Keratinocyte (primary cell): ENCODE measurements around the gene BRD3OS. TPM values are rescaled to one million over a fixed set of nuclear protein-coding genes. Genes with fewer than 3 reads are reported as not detected.

Experiments used
- DNase-seq: peaks from one replicate; pipeline ENCODE4 v3.0.0-alpha.2; 2011; ENCODE audit warnings: low read depth, missing footprints, low spot score
- FAIRE-seq: peaks from 2 replicates; lab custom pipeline; 2011; peaks lifted over from hg19 to GRCh38; lab: Jason Lieb, UNC
- H2AFZ ChIP-seq: 2 replicates; pipeline ENCODE4 v1.6.0; 2012; ENCODE audit warnings: low read length, control low read depth, inconsistent platforms; ENCODE audit not compliant: control insufficient read depth
- H3K27ac ChIP-seq: 2 replicates; pipeline ENCODE4 v1.5.1; 2011; ENCODE audit warnings: low read length; ENCODE audit not compliant: control insufficient read depth, insufficient read depth
- H3K27me3 ChIP-seq: 3 replicates; pipeline ENCODE4 v1.6.0; 2011; ENCODE audit warnings: low read length; ENCODE audit not compliant: control insufficient read depth, insufficient read depth; ENCODE audit errors: extremely low read depth
- H3K36me3 ChIP-seq, 2 experiments: 2 replicates in 1 of 2; 3 replicates in 1 of 2; pipeline ENCODE4 v1.5.1; 2011; ENCODE audit warnings: low read length in 2 of 2, mild to moderate bottlenecking in 1 of 2; ENCODE audit not compliant: control insufficient read depth in 2 of 2, insufficient read depth in 2 of 2; ENCODE audit errors: extremely low read depth in 1 of 2
- H3K4me1 ChIP-seq: 3 replicates; pipeline ENCODE4 v1.5.1; 2011; ENCODE audit warnings: low read length; ENCODE audit not compliant: control insufficient read depth, insufficient read depth; ENCODE audit errors: extremely low read depth
- H3K4me2 ChIP-seq: 3 replicates; pipeline ENCODE4 v1.6.0; 2011; ENCODE audit warnings: low read depth, low read length; ENCODE audit not compliant: control insufficient read depth, insufficient read depth; ENCODE audit errors: extremely low read depth
- H3K4me3 ChIP-seq, 3 experiments: fragments of 200-600 bp in 1 of 3; sonication (generic) in 1 of 3; 2 replicates in 2 of 3; 3 replicates in 1 of 3; pipeline ENCODE4 v1.5.1; 2011 to 2016; ENCODE audit warnings: low read length in 3 of 3, mild to moderate bottlenecking in 3 of 3, control low read depth in 2 of 3, inconsistent platforms in 1 of 3, low read depth in 1 of 3, mixed read lengths in 1 of 3, mixed run types in 1 of 3, moderate library complexity in 1 of 3; ENCODE audit not compliant: control insufficient read depth in 2 of 3, insufficient read depth in 2 of 3; ENCODE audit errors: extremely low read depth in 1 of 3
- H3K79me2 ChIP-seq: 2 replicates; pipeline ENCODE4 v1.6.0; 2012; ENCODE audit warnings: low read length; ENCODE audit not compliant: control insufficient read depth, insufficient read depth
- H3K9ac ChIP-seq: 3 replicates; pipeline ENCODE4 v1.6.0; 2011; ENCODE audit warnings: low read length; ENCODE audit not compliant: control insufficient read depth, insufficient read depth; ENCODE audit errors: extremely low read depth
- H3K9me1 ChIP-seq: 3 replicates; pipeline ENCODE4 v1.6.0; 2011; ENCODE audit warnings: low read length; ENCODE audit not compliant: control insufficient read depth, insufficient read depth; ENCODE audit errors: extremely low read depth
- H3K9me3 ChIP-seq: 2 replicates; pipeline ENCODE4 v1.5.1; 2012; ENCODE audit warnings: low read depth, low read length; ENCODE audit not compliant: control insufficient read depth
- H4K20me1 ChIP-seq: 3 replicates; pipeline ENCODE4 v1.6.0; 2011; ENCODE audit warnings: low read length; ENCODE audit not compliant: control insufficient read depth, insufficient read depth; ENCODE audit errors: extremely low read depth
- CTCF ChIP-seq, 3 experiments: IDR thresholded peaks in 1 of 3; conservative IDR thresholded peaks in 1 of 3; optimal IDR thresholded peaks in 1 of 3; 2 replicates in 2 of 3; 3 replicates in 1 of 3; pipeline versions ENCODE3 to v1.5.1; 2011; ENCODE audit warnings: low read length in 3 of 3, mild to moderate bottlenecking in 3 of 3, moderate library complexity in 2 of 3, control low read depth in 1 of 3, inconsistent platforms in 1 of 3; ENCODE audit not compliant: insufficient read depth in 2 of 3; ENCODE audit errors: extremely low read depth in 1 of 3
- EZH2 ChIP-seq: IDR thresholded peaks from one replicate; pipeline ENCODE4 v1.6.1; 2012; ENCODE audit warnings: inconsistent platforms, mild to moderate bottlenecking, low read length, moderate library complexity
- dilution Hi-C: fragments of 300-500 bp; cut with MboI; formaldehyde crosslinking; loops from one replicate; pipeline ENCODE4 v1.7.0; 2020; ENCODE audit warnings: low sequenced_read_pairs; ENCODE audit not compliant: extremely low pct_ligation_motif_present
- polyA plus RNA-seq, 5 experiments: library from polyadenylated mRNA; depleted of rRNA in 3 of 5; stranded (reverse) in 3 of 5; stranded (forward) in 1 of 5; unstranded in 1 of 5; fragments of >200 nt; gene quantifications; 1 replicate in 1 of 5; 2 replicates in 3 of 5; 3 replicates in 1 of 5; pipeline versions ENCODE4 v1.2.1 to v1.2.3, GENCODE V29; 2011 to 2012; ENCODE audit warnings: missing spikeins in 2 of 5, low read depth in 1 of 5, low replicate concordance in 1 of 5

The BRD3OS gene
- polyA plus RNA-seq, 1 donor (not counting 4 experiments of a cell fraction or from before 2014, with no cell fraction given): 8.5 TPM

- DNase-seq: no peak
- dilution Hi-C loops: no loop called here
- H3K9me3 ChIP-seq: no peaks in the 10 kb centered on the region
- H3K27ac ChIP-seq: peak overlapping the region; percentile 37
- H3K4me3 ChIP-seq: no peak overlapping the region
- no peaks in the 10 kb centered on the region for H3K27me3 ChIP-seq
- peak overlapping the region; percentile 5 for H3K9ac ChIP-seq
- FAIRE-seq: no peak
- peaks cover 4 to 11% of the 10 kb centered on the region in 2 experiments for H3K36me3 ChIP-seq
- H3K79me2 ChIP-seq: peaks cover 29% of the 10 kb centered on the region
- peaks cover 40% of the 10 kb centered on the region for H3K4me1 ChIP-seq
- no peak overlapping the region for H2AFZ ChIP-seq
- no peak for TF ChIP-seq CTCF (optimal IDR thresholded peaks at IDR 0.05 in 1 of 3, IDR thresholded peaks at IDR 0.05 in 1 of 3, conservative IDR thresholded peaks at IDR 0.05 in 1 of 3; ENCODE audit: extremely low read depth in 1 of 3, insufficient read depth in 2 of 3, low read length in 3 of 3)
- TF ChIP-seq EZH2: no peak
- H3K9me1 ChIP-seq: peaks cover 6% of the 10 kb centered on the region
- peaks cover 17% of the 10 kb centered on the region for H4K20me1 ChIP-seq
- peak overlapping the region; percentile 42 for H3K4me2 ChIP-seq
Measured at GRCh38 chr9:134054891-134055811, 29.9 kb downstream of the BRD3OS start.

GRCh38 chr9:134055981-134056461 is 30.7 kb downstream of the BRD3OS start:
- Histone ChIP-seq H4K20me1 (peaks cover 19% of the 10 kb centered on the region), H3K36me3 (peaks cover 4 to 9% of the 10 kb centered on the region in 2 experiments), H3K9me3 (no peaks in the 10 kb centered on the region), H3K4me1 (peaks cover 44% of the 10 kb centered on the region), H3K4me3 (peak overlapping the region in 1 of 3 experiments; percentile 3), H3K9ac (peak overlapping the region; percentile 28), H3K27me3 (no peaks in the 10 kb centered on the region), H3K27ac (peak overlapping the region; percentile 37), H2AFZ (no peak overlapping the region), H3K4me2 (peak overlapping the region; percentile 42), H3K79me2 (peaks cover 31% of the 10 kb centered on the region), H3K9me1 (peaks cover 6% of the 10 kb centered on the region)
- FAIRE-seq (peak; percentile 92), DNase-seq (peak; percentile 59)
- dilution Hi-C loops: no loop called here
- TF ChIP-seq EZH2 (no peak), CTCF (optimal IDR thresholded peaks at IDR 0.05 in 1 of 3, IDR thresholded peaks at IDR 0.05 in 1 of 3, conservative IDR thresholded peaks at IDR 0.05 in 1 of 3; ENCODE audit: extremely low read depth in 1 of 3, insufficient read depth in 2 of 3, low read length in 3 of 3) (no peak)
